Bronchial epithelial cell (primary cell): ENCODE results near the gene FARP2. TPM values are rescaled to one million over a fixed set of nuclear protein-coding genes. Genes with fewer than 3 reads are reported as not detected.
A peak's percentile ranks its signal among the peaks of the same experiment; 100 is the strongest.

Experiments
- DNase-seq: peaks from one replicate; pipeline ENCODE4 v3.0.0-alpha.2; 2010; ENCODE audit warnings: low read depth
- FAIRE-seq: peaks from 2 replicates; lab custom pipeline; 2011; peaks lifted over from hg19 to GRCh38; lab: Jason Lieb, UNC
- H3K27me3 ChIP-seq: 2 replicates; pipeline ENCODE4 v1.5.1; 2011; ENCODE audit warnings: low read length; ENCODE audit not compliant: control insufficient read depth, insufficient read depth
- H3K36me3 ChIP-seq: 2 replicates; pipeline ENCODE4 v1.5.1; 2011; ENCODE audit warnings: low read length; ENCODE audit not compliant: control insufficient read depth, insufficient read depth
- H3K4me3 ChIP-seq: 2 replicates; pipeline ENCODE4 v1.5.1; 2011; ENCODE audit warnings: mild to moderate bottlenecking, low read depth, low read length, control low read depth
- total RNA-seq: library from RNA; depleted of rRNA; stranded (reverse); fragments of >200 nt; gene quantifications from 2 replicates; pipeline ENCODE4 v1.2.1, GENCODE V29; 2014
- TF ChIP-seq, protein P1 (sequence below): IDR thresholded peaks from 2 replicates; pipeline ENCODE4 v1.5.1; 2011; ENCODE audit warnings: mild to moderate bottlenecking, moderate library complexity, low read length, control low read depth, inconsistent platforms; ENCODE audit not compliant: insufficient read depth, severe bottlenecking

The FARP2 gene
- total RNA-seq, 1 donor from 2014 or later, result 25.0 TPM

DNA sequence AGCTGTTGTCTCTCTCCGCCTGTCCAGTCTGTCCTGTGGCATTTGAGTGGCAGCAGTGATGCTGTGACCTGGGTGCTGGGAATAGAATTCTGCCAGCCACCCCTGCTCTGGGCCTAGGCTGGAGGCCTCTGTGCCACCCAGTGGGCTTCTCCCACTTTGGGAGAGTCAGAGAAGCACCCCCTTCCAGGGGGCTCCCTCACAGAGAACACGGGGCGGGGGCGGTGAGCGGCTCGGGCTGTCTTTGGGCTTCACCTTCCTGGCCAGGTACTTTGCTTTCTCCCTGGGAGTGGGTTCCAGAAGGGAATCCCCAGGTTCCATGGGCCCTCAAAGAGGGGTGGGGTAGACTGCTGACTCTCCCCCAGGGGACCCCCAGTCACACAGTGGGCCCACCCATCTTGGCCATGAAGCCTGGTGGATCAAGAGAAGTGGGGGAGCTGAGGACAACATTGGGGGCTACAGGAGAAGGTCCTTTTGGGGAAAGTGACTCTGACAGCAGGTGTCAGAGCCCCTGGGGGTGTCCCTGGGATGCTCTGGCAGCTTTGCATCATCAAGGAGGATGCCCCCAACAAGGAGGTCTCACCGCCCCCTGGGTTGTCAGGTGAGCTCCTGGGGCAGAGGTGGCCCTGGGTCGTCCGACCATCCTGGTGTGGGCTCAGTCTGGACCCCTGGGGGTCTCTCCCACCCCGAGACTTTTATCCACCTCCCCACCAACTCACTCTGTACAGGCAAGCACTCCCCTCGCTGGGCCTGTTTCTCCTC lies 183.7 kb downstream of the FARP2 start:
- TF ChIP-seq, protein P1, sequence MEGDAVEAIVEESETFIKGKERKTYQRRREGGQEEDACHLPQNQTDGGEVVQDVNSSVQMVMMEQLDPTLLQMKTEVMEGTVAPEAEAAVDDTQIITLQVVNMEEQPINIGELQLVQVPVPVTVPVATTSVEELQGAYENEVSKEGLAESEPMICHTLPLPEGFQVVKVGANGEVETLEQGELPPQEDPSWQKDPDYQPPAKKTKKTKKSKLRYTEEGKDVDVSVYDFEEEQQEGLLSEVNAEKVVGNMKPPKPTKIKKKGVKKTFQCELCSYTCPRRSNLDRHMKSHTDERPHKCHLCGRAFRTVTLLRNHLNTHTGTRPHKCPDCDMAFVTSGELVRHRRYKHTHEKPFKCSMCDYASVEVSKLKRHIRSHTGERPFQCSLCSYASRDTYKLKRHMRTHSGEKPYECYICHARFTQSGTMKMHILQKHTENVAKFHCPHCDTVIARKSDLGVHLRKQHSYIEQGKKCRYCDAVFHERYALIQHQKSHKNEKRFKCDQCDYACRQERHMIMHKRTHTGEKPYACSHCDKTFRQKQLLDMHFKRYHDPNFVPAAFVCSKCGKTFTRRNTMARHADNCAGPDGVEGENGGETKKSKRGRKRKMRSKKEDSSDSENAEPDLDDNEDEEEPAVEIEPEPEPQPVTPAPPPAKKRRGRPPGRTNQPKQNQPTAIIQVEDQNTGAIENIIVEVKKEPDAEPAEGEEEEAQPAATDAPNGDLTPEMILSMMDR, result no peak
- DNase-seq (no peak), FAIRE-seq (no peak)
- H3K36me3 ChIP-seq, result no peaks in the 10 kb centered on the region
- H3K27me3 ChIP-seq, result peaks cover 4% of the 10 kb centered on the region
- H3K4me3 ChIP-seq, result no peak overlapping the region

DNA sequence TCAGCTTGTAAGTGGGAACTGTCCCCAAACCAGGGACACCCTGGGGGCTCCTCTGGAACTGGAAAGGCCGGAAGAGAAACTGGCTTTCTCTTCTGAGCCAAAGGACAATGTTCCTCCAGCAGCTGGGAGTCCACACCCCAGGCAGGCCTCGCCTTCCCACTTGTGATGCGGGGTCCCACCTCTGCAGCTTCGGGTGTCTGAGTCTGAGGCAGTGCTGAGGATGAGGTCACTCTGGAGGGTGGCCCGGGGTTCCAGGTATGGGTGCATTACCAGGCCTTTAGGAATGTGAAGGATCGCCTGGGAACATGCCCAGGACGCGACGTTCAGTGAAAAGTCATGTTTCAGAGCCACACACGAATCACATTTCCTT lies 184.3 kb downstream of the FARP2 start:
- Histone ChIP-seq H3K27me3 (peaks cover 4% of the 10 kb centered on the region), H3K4me3 (peak overlapping the region; percentile 42), H3K36me3 (no peaks in the 10 kb centered on the region)
- FAIRE-seq, result peak; percentile 55
- TF ChIP-seq, protein P1, result no peak
- peak; percentile 72 for DNase-seq

DNA sequence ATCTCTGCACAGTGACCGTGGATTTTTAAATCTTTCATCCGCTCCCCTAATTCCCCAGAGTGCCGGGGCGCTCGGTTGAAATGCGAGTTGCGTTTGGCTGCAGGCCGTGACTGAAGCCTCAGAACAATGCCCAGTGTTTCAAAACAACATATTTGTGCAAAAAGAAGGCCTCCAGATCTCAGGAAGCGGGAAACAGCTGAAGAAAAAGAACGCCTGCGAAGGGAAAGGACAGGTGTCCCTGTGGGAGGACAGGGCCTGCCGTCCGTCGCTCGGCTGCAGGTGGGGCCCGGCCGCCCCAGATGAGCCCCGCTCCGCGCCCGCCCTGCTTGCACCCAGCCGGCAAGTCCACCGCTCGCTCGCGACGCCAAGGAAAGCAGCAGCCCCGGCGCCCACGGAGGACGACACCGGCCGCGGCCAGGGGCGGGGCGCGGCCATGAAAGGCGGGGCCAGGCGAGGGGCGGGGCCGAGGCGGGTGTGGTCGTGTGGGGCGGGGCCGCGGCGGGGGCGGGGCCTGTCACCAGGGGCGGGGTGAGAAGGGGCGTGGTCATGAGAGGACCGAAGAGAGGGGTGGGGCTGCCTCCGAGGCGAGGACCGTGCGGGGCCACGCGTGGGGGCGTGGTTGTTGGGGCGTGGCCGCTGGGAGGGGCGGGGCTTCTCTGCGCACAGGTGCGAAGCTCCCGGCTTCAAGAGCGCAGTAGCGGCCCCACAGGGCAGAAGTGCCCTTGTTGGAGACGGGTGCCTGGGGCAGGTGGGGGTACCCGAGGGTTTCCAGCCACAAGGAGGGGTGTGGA lies 184.9 kb downstream of the FARP2 start:
- Histone ChIP-seq H3K27me3 (peaks cover 4% of the 10 kb centered on the region), H3K36me3 (no peaks in the 10 kb centered on the region), H3K4me3 (peak overlapping the region; percentile 42)
- TF ChIP-seq, protein P1, result no peak
- DNase-seq (peak; percentile 49), FAIRE-seq (no peak)

DNA sequence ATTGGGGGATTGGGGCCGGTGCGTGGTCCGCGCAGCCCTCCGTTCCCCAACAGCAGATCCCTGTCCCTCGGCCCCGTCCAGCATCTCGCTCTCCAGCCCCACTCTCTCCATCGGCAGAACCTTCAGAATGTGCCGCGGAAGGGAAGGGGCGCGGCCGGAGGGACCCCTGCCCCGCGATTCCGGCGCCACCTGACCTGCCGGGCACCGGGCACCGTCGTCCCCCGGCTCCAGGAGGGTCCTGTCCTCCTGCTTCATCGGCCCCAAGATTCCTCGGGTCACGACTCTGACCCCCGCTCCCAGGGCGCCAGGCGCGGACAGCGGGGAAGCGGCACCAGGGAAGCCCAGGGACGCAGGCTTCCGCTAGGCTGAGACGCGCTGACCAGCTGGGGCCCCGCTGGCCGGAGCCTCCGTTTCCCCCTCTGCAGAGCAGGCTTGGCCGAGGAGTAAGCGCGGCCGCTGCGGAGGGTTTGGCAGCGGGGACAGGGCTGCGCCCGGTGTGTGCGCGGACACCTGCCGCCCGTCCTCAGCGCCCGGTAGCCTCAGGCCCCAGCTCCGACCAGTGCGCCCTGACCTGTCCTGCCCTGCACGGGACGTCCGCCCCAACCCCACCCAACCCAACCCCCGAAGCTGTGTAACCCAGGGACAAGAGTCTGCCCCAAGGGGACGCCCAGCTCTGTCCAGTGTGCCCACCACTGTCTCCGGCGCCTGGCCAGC lies 185.6 kb downstream of the FARP2 start:
- FAIRE-seq, result no peak
- TF ChIP-seq, protein P1, result no peak
- DNase-seq, result no peak
- H3K27me3 ChIP-seq, result peaks cover 4% of the 10 kb centered on the region
- H3K4me3 ChIP-seq, result no peak overlapping the region
- no peaks in the 10 kb centered on the region for H3K36me3 ChIP-seq

DNA sequence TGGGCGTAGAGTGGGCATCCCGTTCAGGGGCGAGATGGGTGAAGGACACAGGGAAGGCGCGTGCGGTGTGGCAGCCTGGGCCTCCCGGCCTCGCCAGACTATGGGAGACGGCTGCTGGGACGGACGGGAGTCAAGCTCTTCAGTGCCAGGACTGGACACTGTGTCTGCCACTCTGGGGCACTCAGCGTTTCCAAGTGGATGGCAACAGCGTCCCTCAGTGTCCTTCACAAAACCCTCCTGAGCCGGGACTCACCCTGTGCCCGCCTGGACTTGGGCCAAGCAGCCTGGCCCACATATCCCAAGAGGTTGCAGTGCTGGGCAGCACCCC lies 186.2 kb downstream of the FARP2 start:
- DNase-seq (no peak), FAIRE-seq (no peak)
- no peak overlapping the region for H3K4me3 ChIP-seq
- TF ChIP-seq, protein P1, result no peak
- H3K27me3 ChIP-seq, result peaks cover 4% of the 10 kb centered on the region
- no peaks in the 10 kb centered on the region for H3K36me3 ChIP-seq

Other genes starting within 250 kb of the FARP2 start
- 2.8 and 2.9 TPM in 2 replicates for gene PASK, start 206.8 kb upstream of the FARP2 start, total RNA-seq
- gene PPP1R7, start 205.8 kb upstream of the FARP2 start, total RNA-seq, result 32.4 and 51.2 TPM in 2 replicates
- gene ANO7, start 167.6 kb upstream of the FARP2 start, total RNA-seq, result under 0.01 and 0.13 TPM in 2 replicates
- gene HDLBP, start 40.6 kb upstream of the FARP2 start, total RNA-seq, result 768 and 805 TPM in 2 replicates
- 181 and 202 TPM in 2 replicates for gene SEPTIN2, start 40.4 kb upstream of the FARP2 start, total RNA-seq
- 196 and 218 TPM in 2 replicates for gene STK25, start 152.3 kb downstream of the FARP2 start, total RNA-seq
- 18.4 and 19.5 TPM in 2 replicates for gene BOK, start 202.5 kb downstream of the FARP2 start, total RNA-seq